GM18507 (cell line): ENCODE results near the gene GPX7.
"Not testable (repeated sequence)": the region's sequence is repeated elsewhere in the genome, so short reads cannot be mapped to it uniquely, and the experiment has no call there.

Experiments
- DNase-seq: peaks from one replicate; pipeline ENCODE4 v3.0.0; 2011; ENCODE audit warnings: low read depth; ENCODE audit not compliant: insufficient read length; ENCODE audit errors: extremely low spot score
- FAIRE-seq: peaks from 2 replicates; lab custom pipeline; 2011; peaks lifted over from hg19 to GRCh38; lab: Jason Lieb, UNC

Gene GPX7

GRCh38 chr1:52601991-52602855, at the start of gene GPX7:
TSS of gene GPX7 (plus strand) at chr1:52602371. CDS start at chr1:52602410, 39 bp downstream.
- peak; percentile 18 for DNase-seq
- no peak for FAIRE-seq

DNA sequence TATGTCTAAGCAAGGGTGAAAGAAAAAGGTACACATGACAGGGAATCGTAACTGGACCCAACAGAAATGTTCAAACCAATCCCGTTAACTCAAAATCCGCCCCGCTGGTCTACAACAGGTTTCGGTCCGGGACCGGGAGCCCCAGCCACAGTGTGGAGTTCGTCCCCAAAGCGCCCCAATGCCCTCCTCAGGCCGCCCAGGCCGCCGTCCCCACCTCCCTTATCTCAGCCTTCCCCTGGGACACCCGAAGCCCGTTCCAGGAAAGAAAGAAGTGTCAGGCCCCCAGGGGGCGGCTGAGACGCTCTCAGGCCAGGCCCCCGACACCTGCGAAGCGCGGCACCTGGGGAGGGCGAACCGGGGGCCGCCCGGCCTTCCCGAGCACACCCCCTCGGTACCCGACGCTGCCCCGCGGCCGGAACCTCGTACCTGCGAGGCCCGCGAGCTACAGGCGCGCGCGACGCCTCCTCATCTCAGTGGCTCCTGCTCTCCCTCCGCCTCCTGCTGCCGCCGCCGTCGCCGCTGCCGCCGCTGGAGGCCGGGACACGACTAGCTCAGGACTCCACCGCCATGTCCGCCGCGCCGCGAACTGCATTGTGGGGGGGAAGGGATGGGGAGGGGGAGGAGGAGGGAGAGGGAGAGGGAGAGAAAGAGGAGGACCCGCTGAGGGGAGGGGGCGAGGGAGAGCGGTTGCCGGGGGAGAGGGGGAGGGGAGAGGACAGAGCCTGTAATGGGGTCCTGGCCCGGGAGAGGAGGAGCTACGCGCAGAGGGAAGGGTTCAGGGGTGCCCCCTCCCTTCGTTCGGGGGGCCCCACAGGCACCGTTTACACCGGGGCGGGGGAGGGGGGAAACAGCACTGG, 49.4 kb upstream of the GPX7 start, which contains the start of gene TUT4:
TUT4 (minus strand) TSS at position 588 of the 857 bp plus-strand sequence. CDS start 26,812 bp downstream, outside the sequence.
- FAIRE-seq (no peak), DNase-seq (no peak)

DNA sequence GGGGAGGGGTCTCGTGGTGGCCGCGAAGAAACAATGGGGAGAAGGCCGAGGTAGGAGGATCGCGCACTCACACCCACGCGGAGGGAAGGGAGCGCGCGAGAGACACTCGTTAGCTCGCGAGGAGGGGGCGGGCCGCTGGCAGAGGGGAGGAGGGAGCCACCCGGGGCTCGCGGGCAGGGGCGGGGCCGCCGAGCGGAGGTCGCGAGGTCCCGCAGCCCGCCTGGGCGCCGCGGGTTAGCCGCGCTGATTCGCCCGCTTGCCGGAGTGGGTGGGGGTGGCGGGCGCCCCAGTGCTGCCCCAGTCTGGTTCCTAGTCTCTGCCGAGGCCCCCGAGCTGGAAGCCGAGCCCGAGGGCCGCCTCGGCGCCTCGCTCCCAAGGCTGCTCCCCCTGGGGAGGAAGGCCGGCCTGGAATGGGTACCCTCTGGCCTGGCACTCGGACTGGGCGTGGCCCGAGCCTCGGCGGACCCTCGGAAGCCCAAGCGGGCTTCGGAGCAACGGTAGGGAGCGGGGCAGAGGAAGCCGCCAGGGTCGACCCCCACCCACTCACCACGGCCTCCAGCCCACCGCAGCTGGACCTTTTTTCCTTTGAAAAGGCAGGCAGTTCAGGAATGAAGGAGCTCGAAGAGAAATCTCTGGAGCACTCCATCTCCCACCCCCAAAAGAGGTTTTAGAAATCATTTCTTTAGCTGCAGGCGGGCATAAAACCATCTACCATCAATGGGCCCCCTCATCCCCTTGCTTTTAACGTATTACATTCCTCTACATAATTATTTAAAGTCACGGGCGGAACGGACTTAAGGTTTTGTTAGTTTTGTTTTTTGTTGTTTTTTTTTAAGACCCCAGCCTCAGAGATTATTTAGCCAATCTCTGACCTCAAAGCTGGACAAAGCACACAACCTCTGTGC, 48.6 kb upstream of the GPX7 start:
- DNase-seq (peak; percentile 67), FAIRE-seq (peak; percentile 74)

DNA sequence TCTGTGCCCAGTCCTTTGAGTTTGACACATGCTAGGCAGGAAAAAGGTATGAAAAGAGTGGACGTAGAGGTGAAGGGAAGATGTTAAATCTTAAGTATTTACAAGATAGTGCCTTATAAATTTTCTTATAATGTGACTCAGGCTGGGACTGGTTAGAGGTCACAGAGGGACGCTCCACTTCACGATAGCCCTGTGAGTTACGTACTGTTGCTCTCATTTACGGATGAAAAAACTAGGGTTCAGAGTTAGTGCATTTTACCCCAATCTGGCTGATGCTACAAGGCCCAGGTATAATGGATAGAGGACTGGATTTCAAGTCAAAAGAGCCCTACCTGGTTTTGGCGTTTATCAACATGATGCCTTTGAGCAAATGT, 47.9 kb upstream of the GPX7 start:
- DNase-seq (no peak), FAIRE-seq (no peak)

DNA sequence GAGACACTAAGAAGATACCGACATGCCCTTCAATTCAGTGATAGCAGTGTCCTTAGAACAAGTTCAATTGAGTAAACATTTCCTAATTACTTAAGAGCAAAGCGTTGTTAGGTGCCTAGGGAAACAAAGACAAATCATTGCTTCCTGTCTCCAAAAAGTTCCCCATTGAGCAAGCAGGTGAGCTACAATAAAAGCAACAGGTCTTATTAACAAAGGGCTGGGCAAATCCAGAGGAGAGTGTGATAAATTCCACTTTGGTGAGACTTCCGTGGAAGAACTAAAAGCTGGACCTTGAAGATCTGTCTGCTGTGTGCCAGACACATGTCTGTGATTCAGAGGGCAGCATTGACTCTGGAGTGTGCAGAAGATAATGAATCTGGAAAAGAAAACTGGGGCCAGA, 47.4 kb upstream of the GPX7 start:
- no peak for DNase-seq
- no peak for FAIRE-seq

DNA sequence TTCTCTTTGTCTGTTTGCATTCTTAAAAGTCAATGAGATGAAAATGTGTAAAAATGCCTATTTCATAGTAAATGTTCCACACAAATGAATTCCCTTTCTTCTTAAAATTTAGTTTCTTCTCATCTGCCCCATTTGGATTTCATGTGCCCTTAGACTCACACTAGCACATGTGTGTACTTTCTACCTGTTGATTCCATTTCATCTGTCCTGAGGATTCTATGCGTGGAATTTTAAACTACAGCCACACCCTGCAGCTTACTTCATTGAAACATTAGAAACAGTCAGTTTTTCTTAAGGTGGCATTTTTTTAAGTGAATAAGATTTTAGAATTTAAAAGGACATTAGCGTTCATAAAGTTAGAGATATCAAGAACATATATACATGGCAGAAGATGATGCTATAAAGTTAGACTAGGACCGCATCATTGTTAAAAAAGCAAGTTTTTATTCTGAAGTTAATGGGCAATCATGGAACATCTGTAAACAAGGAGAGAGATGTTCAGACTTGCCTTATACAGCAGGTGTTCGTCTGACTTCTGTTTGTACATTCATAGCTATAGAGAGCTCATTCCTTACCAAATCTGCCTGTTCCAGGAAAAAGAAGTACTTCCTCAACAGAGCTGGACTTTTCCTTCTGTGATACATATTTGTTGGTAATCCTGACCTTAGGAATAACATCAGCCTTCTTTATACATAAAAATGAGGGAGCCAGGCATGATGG, 45.4 kb upstream of the GPX7 start:
- no peak for DNase-seq

GRCh38 chr1:52558941-52559340, 43.2 kb upstream of the GPX7 start:
- FAIRE-seq (no peak), DNase-seq (no peak)

More for the DNA sequence above, 45.4 kb upstream of the GPX7 start:
- no peak for FAIRE-seq

DNA sequence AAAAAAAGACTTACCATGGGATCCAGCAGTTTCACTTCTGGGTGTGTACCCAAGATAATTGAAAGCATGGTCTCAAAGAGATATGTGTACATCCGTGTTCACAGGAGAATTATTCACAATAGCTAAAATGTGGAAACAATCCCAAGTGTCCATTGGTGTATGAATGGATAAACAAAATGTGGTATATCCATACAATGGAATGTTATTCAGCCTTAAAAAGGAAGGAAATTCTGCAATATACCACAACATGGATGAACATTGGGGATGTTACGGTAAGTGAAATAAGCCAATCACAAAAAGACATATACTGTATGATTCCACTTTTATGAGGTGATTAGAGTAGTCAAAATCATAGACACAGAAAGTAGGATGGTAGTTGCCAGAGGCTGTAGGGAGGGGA, 42.3 kb upstream of the GPX7 start:
- no peak for DNase-seq
- no peak for FAIRE-seq

DNA sequence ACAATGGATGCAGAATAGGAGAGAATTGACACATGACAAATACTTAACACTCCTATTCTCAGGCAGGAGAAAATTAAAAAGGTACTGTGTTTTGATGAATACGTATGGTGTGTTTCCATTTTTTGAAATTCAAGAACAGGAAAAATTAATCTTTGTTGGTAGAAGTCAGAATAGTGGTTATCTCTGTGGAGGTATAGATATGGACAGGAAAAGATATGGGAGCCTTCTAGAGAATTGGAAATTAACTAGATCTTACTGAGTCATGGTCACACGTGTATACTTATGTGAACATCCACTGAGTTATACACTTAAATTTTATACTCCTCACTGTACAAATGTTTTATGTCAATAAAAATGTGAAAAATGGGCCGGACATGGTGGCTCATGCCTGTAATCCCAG, 39.4 kb upstream of the GPX7 start:
- FAIRE-seq, result no peak
- no peak for DNase-seq

DNA sequence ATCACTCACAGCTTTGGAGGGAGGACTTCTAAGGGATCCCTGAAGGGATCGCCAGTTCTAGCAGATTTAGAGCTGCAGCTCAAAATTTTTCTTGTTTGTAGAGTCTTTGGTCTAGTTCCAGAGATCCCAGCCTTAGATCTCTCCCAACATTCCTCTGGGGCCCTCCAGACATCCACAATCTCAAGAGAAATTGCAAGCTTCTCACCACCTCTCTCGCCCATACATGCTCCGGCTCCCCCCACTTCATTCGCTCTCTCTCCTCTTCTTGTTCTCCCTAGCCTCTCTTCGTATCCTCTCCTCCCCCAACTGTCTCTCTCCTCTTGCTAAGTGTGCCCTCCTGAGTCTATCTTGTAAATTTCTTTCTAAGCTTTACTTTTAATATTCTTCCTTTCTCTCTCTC, 34.2 kb upstream of the GPX7 start:
- no peak for FAIRE-seq

GRCh38 chr1:52569449-52570210, 32.5 kb upstream of the GPX7 start:
- FAIRE-seq, result no peak

More for the DNA sequence above, 34.2 kb upstream of the GPX7 start:
- no peak for DNase-seq

DNA sequence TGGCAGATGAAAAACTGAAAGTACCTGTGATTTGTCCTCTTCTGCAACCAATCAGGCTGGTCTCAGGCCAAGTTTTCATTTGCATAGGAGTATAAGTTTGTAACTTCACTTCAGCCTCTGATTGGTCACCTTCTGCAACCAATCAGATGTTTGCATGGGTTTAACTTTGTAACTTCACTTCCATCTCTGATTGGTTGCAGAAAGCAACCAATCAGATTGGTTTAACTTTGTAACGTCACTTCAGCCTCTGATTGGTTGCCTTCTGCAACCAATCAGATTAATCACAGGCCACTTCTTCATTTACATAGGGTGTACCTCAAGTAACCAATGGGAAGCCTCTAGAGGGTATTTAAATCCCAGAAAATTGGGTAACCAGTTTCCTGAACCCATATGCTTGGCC, 30.4 kb upstream of the GPX7 start:
- FAIRE-seq, result no peak
- DNase-seq, result no peak

More at GRCh38 chr1:52569449-52570210, 32.5 kb upstream of the GPX7 start:
- DNase-seq, result no peak

DNA sequence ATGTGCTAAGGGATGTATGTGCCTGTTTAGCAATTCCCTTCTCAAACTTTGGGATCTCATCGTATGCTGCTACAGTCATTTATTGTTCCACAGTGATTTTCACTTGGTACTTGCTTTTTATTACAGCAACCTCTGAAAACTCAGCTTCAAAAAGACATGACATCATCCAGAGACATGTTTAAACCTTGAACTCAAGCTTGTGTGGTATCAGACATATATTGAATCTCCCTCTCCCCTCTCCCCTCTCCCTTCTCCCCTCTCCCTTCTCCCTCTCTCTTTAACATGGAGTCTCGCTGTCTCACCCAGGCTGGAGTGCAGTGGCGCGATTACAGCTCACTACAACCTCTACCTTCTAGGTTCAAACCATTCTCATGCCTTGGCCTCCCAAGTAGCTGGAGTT, 29.8 kb upstream of the GPX7 start:
- no peak for DNase-seq
- no peak for FAIRE-seq

- FAIRE-seq (no peak), DNase-seq (no peak)
Observed at GRCh38 chr1:52574594-52574993, 27.6 kb upstream of the GPX7 start.

- FAIRE-seq (no peak), DNase-seq (no peak)
Observed at GRCh38 chr1:52576074-52576473, 26.1 kb upstream of the GPX7 start.

DNA sequence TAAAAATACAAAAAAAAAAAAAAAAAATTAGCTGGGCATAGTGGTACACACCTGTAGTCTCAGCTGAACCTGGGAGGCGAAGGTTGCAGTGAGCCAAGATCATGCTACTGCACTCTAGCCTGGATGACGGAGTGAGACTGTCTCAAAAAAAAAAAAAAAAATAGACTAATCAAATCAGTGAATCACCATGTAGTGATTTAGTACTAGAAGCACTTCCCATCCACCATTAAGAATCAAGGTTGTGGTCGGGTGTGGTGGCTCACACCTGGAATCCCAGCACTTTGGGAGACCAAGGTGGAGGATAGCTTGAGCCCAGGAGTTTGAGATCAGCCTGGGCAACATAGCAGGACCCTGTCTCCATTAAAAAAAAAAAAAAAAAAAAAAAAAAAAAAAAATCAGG, 24.1 kb upstream of the GPX7 start:
- not testable (repeated sequence) for DNase-seq, FAIRE-seq

DNA sequence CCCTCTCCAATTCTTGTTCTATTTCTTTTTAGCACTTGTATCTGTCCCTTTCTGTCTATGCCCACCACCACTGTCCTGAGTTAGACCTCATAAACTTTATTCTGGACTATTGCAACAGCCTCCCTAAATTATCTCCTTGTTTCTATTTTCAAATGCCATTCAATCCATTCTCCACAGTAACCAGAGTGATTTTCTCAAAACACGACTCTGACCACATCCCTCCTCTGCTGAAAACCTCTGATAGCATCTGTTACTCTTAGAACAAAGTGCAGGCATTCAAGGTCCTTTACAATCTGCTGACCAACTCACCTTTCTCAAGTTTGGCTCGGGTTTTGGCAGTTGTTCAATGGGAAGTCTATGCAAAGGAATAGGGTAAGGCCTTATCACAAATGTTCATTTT, 22.8 kb upstream of the GPX7 start:
- FAIRE-seq, result no peak
- no peak for DNase-seq

- FAIRE-seq, result no peak
- no peak for DNase-seq
Observed at GRCh38 chr1:52580283-52580682, 21.9 kb upstream of the GPX7 start.
